HG02623 (cell line): Measurements from ENCODE around the gene TMEM92.

ENCODE experiments used
- ATAC-seq: cut with Tn5 transposase; IDR thresholded peaks from one replicate; pipeline ENCODE4 v1.9.1; 2021; ENCODE audit warnings: moderate library complexity; ENCODE audit not compliant: unreplicated experiment

Gene TMEM92

GRCh38 chr17:50325906-50326305 is 51.6 kb downstream of the TMEM92 start:
- no peak for ATAC-seq

- no peak for ATAC-seq
Observed at GRCh38 chr17:50326831-50327364, 52.6 kb downstream of the TMEM92 start.

GRCh38 chr17:50328363-50329325 is 54.4 kb downstream of the TMEM92 start:
- ATAC-seq: no peak

- ATAC-seq: no peak
Observed at GRCh38 chr17:50329716-50330115, 55.5 kb downstream of the TMEM92 start.

- ATAC-seq: no peak
Observed at GRCh38 chr17:50330151-50330775, 56.0 kb downstream of the TMEM92 start.
